ENCODE measurements around the gene DAPL1. TPM values are rescaled to one million over a fixed set of nuclear protein-coding genes. Genes with fewer than 3 reads are reported as not detected.

Gene DAPL1
- not detected in 5 replicates for total RNA-seq (2022; extraction: Qiagen RNA extraction; ENCODE audit: low read depth)

GRCh38 chr2:158795195-158795924, at the start of gene DAPL1:
TSS of gene DAPL1 (plus strand) at chr2:158795317. CDS start at chr2:158795373, 56 bp downstream.

Other genes starting within 250 kb of the DAPL1 start
- gene TANC1, start 173.3 kb downstream of the DAPL1 start, total RNA-seq (2022; extraction: Qiagen RNA extraction; ENCODE audit: low read depth) = 6.9 to 10.4 TPM (median 9.8 TPM) in 5 replicates

All from A549 treated with GW870086 at 1 μM for 4 hours (cell line).